Measurements from ENCODE around the gene SIRT3. TPM values are rescaled to one million over a fixed set of nuclear protein-coding genes. Genes with fewer than 3 reads are reported as not detected.

The SIRT3 gene
- total RNA-seq, 1 experiment from 2014 or later: 37.5 TPM

- TF ChIP-seq CTCF (IDR thresholded peaks at IDR 0.05) (no peak), TCF7L2 (IDR thresholded peaks at IDR 0.05; ENCODE audit: low read depth, low read length) (no peak), REST (IDR thresholded peaks at IDR 0.05; ENCODE audit: insufficient read depth in 1 of 2, low read depth in 2 of 2, low read length in 1 of 2) (no peak), POLR2AphosphoS5 (IDR thresholded peaks at IDR 0.05; ENCODE audit: low read depth, low read length) (peak; percentile 23; the same call in 1 of the 2 replicates), SIN3A (IDR thresholded peaks at IDR 0.05; ENCODE audit: borderline replicate concordance, insufficient read depth, low read depth, low read length) (no peak)
- no peak for DNase-seq (ENCODE audit: low read depth, low spot score)
- BruUV-seq (replicated peaks): TSS peak; percentile 70
- Histone ChIP-seq H3K27me3 (ENCODE audit: control insufficient read depth, insufficient read depth, low read length) (no peaks in the 10 kb centered on the region), H3K4me1 (ENCODE audit: control insufficient read depth, insufficient read depth, low read length) (no peaks in the 10 kb centered on the region; the same call in 1 of the 2 replicates), H3K4me3 (ENCODE audit: low read depth in 2 of 2, low read length in 2 of 2) (no peak overlapping the region), H3K27ac (ENCODE audit: low read length) (no peak overlapping the region), H3K9me3 (ENCODE audit: control insufficient read depth, insufficient read depth, low read depth, low read length) (no peaks in the 10 kb centered on the region), H3K36me3 (ENCODE audit: control insufficient read depth, insufficient read depth, low read length) (peaks cover 19% of the 10 kb centered on the region)
- ChIA-PET POLR2A (interaction anchor here (0.5 to 1.1 kb wide), 6 partner anchors 14 to 303 kb away, joined by 3 to 5 read pairs (median 3); no protein-coding TSS in a partner anchor), CTCF (interaction anchor here (0.8 to 1.2 kb wide), 2 partner anchors 19 to 90 kb away, joined by 3 read pairs; no protein-coding TSS in a partner anchor)
- intact Hi-C loops (cut with micrococcal nuclease; ENCODE audit: unreplicated experiment): loop anchor here (10.0 kb wide), 1 partner anchor 138 kb away; no protein-coding TSS in a partner anchor
- ATAC-seq: peak; percentile 37
- in situ Hi-C loops (cut with HindIII; ENCODE audit: low pct_unique_long_range_greater_than_20kb, low sequenced_read_pairs): no loop called here
Observed at GRCh38 chr11:216081-216974, 19.8 kb downstream of the SIRT3 start.

GRCh38 chr11:215581-216037 is 20.5 kb downstream of the SIRT3 start:
- Histone ChIP-seq H3K27ac (ENCODE audit: low read length) (no peak overlapping the region), H3K9me3 (ENCODE audit: control insufficient read depth, insufficient read depth, low read depth, low read length) (no peaks in the 10 kb centered on the region), H3K4me3 (ENCODE audit: low read depth in 2 of 2, low read length in 2 of 2) (no peak overlapping the region), H3K36me3 (ENCODE audit: control insufficient read depth, insufficient read depth, low read length) (peaks cover 25% of the 10 kb centered on the region), H3K4me1 (ENCODE audit: control insufficient read depth, insufficient read depth, low read length) (peaks cover 7% of the 10 kb centered on the region), H3K27me3 (ENCODE audit: control insufficient read depth, insufficient read depth, low read length) (no peaks in the 10 kb centered on the region)
- intact Hi-C loops (cut with micrococcal nuclease; ENCODE audit: unreplicated experiment) (loop anchor here (10.0 kb wide), 1 partner anchor 139 kb away; no protein-coding TSS in a partner anchor), in situ Hi-C loops (cut with HindIII; ENCODE audit: low pct_unique_long_range_greater_than_20kb, low sequenced_read_pairs) (no loop called here)
- TF ChIP-seq SIN3A (IDR thresholded peaks at IDR 0.05; ENCODE audit: borderline replicate concordance, insufficient read depth, low read depth, low read length) (0 out of 2 replicates have a peak, but pooled peaks have one; percentile 74), REST (IDR thresholded peaks at IDR 0.05; ENCODE audit: insufficient read depth in 1 of 2, low read depth in 2 of 2, low read length in 1 of 2) (no peak), POLR2AphosphoS5 (IDR thresholded peaks at IDR 0.05; ENCODE audit: low read depth, low read length) (peak; percentile 84; the same call in 1 of the 2 replicates)
- ATAC-seq (peak; percentile 40), DNase-seq (ENCODE audit: low read depth, low spot score) (no peak)
- ChIA-PET CTCF (interaction anchor here (0.8 to 1.2 kb wide), 2 partner anchors 19 to 91 kb away, joined by 3 read pairs; no protein-coding TSS in a partner anchor), POLR2A (interaction anchor here (0.5 to 1.1 kb wide), 6 partner anchors 14 to 303 kb away, joined by 3 to 5 read pairs (median 3); no protein-coding TSS in a partner anchor)
- no TSS peak for BruUV-seq (replicated peaks)
